ENCODE data around the gene EFNA3.

The EFNA3 gene

DNA sequence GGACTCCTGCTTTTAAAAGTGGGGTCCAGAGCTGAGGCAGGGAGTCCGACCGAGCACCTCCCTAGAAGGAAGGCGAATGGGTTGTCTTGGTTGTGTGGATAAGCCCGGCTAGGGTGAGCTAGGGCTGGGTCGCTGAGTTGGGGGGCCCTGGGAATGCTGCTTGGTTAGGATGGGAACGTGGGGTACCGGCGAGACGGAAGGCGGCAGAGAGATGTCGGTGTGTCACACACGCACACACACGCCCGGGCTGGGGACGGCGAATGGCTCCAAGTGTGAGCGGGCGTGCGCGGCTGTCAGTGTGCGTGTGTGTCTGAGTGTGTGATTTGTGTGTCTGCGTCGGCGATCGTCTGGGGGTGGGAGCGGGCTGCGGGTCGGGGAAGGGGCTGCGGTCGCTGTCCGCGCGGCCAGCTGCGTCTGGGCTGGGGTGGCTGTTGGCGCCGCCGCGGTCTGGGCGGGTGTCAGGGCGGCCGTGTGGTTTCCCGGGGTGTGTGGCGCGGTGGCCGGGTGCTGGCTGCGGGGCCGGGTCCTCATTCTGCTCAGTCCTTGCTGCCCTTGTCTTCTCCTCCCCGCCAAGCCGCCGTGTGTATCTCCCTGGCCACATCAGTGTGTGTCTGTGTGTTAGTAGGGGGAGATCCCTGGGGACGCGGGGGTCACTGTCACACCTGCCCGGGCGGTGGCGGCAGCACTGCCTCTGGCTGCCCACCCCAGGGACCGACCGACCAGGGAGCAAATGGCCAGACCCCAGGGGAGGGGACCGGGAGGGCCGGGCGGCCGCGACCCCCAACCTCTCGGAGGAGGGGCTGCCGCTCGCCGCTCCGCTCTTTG is 1.1 kb downstream of the EFNA3 start:
- DNase-seq (ENCODE audit: insufficient read length, low spot score) (no peak), FAIRE-seq (no peak)
- no peak for TF ChIP-seq CTCF (IDR thresholded peaks at IDR 0.05; ENCODE audit: insufficient read depth, missing control alignments)

- DNase-seq (ENCODE audit: insufficient read length, low spot score), result peak; percentile 82
- TF ChIP-seq CTCF (IDR thresholded peaks at IDR 0.05; ENCODE audit: insufficient read depth, missing control alignments), result no peak
- no peak for FAIRE-seq
These were observed 1.9 kb downstream of the EFNA3 start for GRCh38 chr1:155080312-155081228.

DNA sequence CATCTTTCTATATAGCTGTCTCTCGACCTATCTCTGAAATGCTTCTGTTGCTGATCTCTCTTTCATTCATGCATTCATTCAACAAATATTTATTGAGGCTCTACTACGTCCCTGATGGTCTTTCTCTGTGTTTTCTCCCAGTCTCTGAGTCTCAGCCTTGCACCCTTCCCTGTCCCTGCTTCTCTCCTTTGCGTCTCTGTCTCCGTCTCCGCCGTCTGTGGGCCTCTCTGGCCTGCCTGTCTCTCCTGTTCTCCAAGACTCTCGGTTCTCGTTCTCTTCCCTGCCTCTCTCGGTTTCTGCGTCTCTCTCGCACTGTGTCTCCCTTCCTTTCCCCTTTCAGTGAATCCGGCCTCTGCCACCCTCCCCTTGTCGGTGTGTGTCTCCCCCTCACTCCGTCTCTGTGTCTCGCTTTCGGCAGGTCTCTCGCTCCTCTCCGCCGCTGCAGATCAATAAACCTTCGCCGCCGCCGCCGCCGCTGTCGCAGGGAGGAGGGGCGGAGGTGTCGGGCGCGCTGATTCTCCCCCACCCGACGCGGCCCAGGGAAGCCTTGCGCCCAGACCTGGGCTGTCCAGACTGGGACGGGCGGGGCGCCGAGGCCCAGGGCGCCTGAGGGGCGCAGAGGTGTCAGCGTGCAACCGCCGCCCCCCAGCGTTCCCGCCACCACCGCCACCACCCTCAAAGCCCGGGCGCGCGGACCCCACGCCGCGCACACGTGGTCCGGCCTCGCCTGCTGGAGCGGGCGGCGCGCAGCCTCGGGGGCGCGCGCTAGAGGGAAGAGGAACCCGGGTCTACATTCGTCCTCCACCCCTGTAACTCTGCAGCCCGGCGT is 3.0 kb downstream of the EFNA3 start:
- DNase-seq (ENCODE audit: insufficient read length, low spot score), result no peak
- TF ChIP-seq CTCF (IDR thresholded peaks at IDR 0.05; ENCODE audit: insufficient read depth, missing control alignments), result no peak
- no peak for FAIRE-seq

GRCh38 chr1:155082301-155083051 is 3.8 kb downstream of the EFNA3 start:
- no peak for DNase-seq (ENCODE audit: insufficient read length, low spot score)
- no peak for TF ChIP-seq CTCF (IDR thresholded peaks at IDR 0.05; ENCODE audit: insufficient read depth, missing control alignments)
- no peak for FAIRE-seq

DNA sequence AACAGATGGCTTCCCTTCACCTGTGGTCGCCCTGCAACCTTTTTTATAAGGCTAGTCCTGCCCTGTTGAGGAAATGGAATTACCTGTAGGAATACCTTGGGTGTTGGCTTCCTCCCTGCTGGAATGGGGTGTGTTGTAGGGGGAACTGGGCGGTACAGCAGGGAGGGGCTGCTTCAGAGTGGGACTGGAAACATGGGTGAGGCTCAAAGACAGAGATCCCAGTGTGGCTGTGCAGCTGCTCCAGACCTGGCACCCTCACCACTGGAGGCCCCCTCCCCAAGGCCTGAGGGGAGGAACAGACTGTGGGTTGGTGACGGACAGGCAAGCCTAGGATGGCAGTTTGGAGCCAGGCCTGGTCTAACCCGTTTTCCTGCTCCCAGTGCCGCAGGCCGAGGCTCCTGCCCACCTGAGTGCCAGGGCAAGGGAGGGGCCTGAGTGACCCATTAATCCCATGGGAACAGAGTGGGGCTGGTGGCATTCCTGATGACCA is 4.5 kb downstream of the EFNA3 start:
- DNase-seq (ENCODE audit: insufficient read length, low spot score) (no peak), FAIRE-seq (no peak)
- no peak for TF ChIP-seq CTCF (IDR thresholded peaks at IDR 0.05; ENCODE audit: insufficient read depth, missing control alignments)

Measured in D721Med (cell line).